AG08396 (cell line): ENCODE data around the gene DGCR2.
"Not testable (repeated sequence)": the region's sequence is repeated elsewhere in the genome, so short reads cannot be mapped to it uniquely, and the experiment has no call there.

ENCODE experiments used
- DNase-seq: peaks from one replicate; pipeline ENCODE4 v3.0.0; 2012; ENCODE audit warnings: low spot score, mixed read lengths

DGCR2 gene

GRCh38 chr22:19060356-19061009 is 61.7 kb downstream of the DGCR2 start:
- DNase-seq, result no peak

GRCh38 chr22:19059481-19060278 is 62.5 kb downstream of the DGCR2 start:
- DNase-seq, result no peak

GRCh38 chr22:19058713-19059451 is 63.3 kb downstream of the DGCR2 start:
- DNase-seq, result no peak

GRCh38 chr22:19057999-19058491 is 64.2 kb downstream of the DGCR2 start:
- DNase-seq, result no peak

GRCh38 chr22:19057539-19057938 is 64.7 kb downstream of the DGCR2 start:
- no peak for DNase-seq

GRCh38 chr22:19056951-19057401 is 65.2 kb downstream of the DGCR2 start:
- no peak for DNase-seq

- DNase-seq, result no peak
Measured at GRCh38 chr22:19055801-19056200, 66.4 kb downstream of the DGCR2 start.

- DNase-seq, result no peak
Measured at GRCh38 chr22:19052941-19053541, 69.2 kb downstream of the DGCR2 start.

- DNase-seq, result no peak
Measured at GRCh38 chr22:19051381-19052072, 70.7 kb downstream of the DGCR2 start.

- DNase-seq, result not testable (repeated sequence)
Measured at GRCh38 chr22:19050847-19051246, 71.4 kb downstream of the DGCR2 start.

- no peak for DNase-seq
Measured at GRCh38 chr22:19050117-19050516, 72.1 kb downstream of the DGCR2 start.

GRCh38 chr22:19048531-19048930 is 73.7 kb downstream of the DGCR2 start:
- no peak for DNase-seq

GRCh38 chr22:19047993-19048392 is 74.2 kb downstream of the DGCR2 start:
- no peak for DNase-seq

GRCh38 chr22:19046719-19047609 is 75.2 kb downstream of the DGCR2 start:
- no peak for DNase-seq

GRCh38 chr22:19046287-19046686 is 75.9 kb downstream of the DGCR2 start:
- no peak for DNase-seq

GRCh38 chr22:19045094-19045493 is 77.1 kb downstream of the DGCR2 start:
- DNase-seq, result no peak

GRCh38 chr22:19044381-19044780 is 77.8 kb downstream of the DGCR2 start:
- no peak for DNase-seq

- DNase-seq, result peak; percentile 36
Measured at GRCh38 chr22:19043121-19044085, 78.8 kb downstream of the DGCR2 start.
